ENCODE measurements around the gene DENND1A. TPM values are rescaled to one million over a fixed set of nuclear protein-coding genes. Genes with fewer than 3 reads are reported as not detected.

The DENND1A gene
- total RNA-seq, 1 donor from 2014 or later = 25.2 TPM

- Mint-ChIP-seq H3K4me1 (peaks cover 14% of the 10 kb centered on the region), H3K36me3 (ENCODE audit: low read depth) (no peaks in the 10 kb centered on the region), H3K9me3 (no peaks in the 10 kb centered on the region), H3K27ac (no peak overlapping the region), H3K27me3 (peaks cover 34% of the 10 kb centered on the region), H3K4me3 (no peak overlapping the region)
- intact Hi-C loops (cut with micrococcal nuclease) = loop anchor here (10.0 kb wide), 1 partner anchor 416 kb away; no protein-coding TSS in a partner anchor
- no peak for ATAC-seq (ENCODE audit: low read depth)
- POLR2A ChIA-PET = no interaction called here
- CTCF ChIA-PET = interaction anchor here (0.7 to 1.9 kb wide), 3 partner anchors 74 to 340 kb away, joined by 3 to 7 read pairs (median 3); no protein-coding TSS in a partner anchor
- DNase-seq = no peak
- no peak for TF ChIP-seq CTCF (IDR thresholded peaks at IDR 0.05)
Measured at GRCh38 chr9:123960965-123961364, 31.0 kb upstream of the DENND1A start.

GRCh38 chr9:123960366-123960765, 30.4 kb upstream of the DENND1A start:
- Mint-ChIP-seq H3K4me3 (no peak overlapping the region), H3K27me3 (peaks cover 31% of the 10 kb centered on the region), H3K27ac (no peak overlapping the region), H3K9me3 (no peaks in the 10 kb centered on the region), H3K4me1 (peaks cover 11% of the 10 kb centered on the region), H3K36me3 (ENCODE audit: low read depth) (no peaks in the 10 kb centered on the region)
- DNase-seq (no peak), ATAC-seq (ENCODE audit: low read depth) (no peak)
- CTCF ChIA-PET = interaction anchor here (1.9 kb wide), 1 partner anchor 81 kb away, joined by 7 read pairs; no protein-coding TSS in a partner anchor
- POLR2A ChIA-PET = no interaction called here
- intact Hi-C loops (cut with micrococcal nuclease) = loop anchor here (10.0 kb wide), 1 partner anchor 416 kb away; no protein-coding TSS in a partner anchor
- no peak for TF ChIP-seq CTCF (IDR thresholded peaks at IDR 0.05)

- POLR2A ChIA-PET = no interaction called here
- Mint-ChIP-seq H3K4me3 (no peak overlapping the region), H3K27me3 (peaks cover 28% of the 10 kb centered on the region), H3K36me3 (ENCODE audit: low read depth) (no peaks in the 10 kb centered on the region), H3K27ac (no peak overlapping the region), H3K9me3 (no peaks in the 10 kb centered on the region), H3K4me1 (peaks cover 6% of the 10 kb centered on the region)
- DNase-seq (no peak), ATAC-seq (ENCODE audit: low read depth) (no peak)
- TF ChIP-seq CTCF (IDR thresholded peaks at IDR 0.05) = no peak
- CTCF ChIA-PET = no interaction called here
- intact Hi-C loops (cut with micrococcal nuclease) = loop anchor here (10.0 kb wide), 1 partner anchor 415 kb away; no protein-coding TSS in a partner anchor
Measured at GRCh38 chr9:123959787-123960186, 29.9 kb upstream of the DENND1A start.

DNA sequence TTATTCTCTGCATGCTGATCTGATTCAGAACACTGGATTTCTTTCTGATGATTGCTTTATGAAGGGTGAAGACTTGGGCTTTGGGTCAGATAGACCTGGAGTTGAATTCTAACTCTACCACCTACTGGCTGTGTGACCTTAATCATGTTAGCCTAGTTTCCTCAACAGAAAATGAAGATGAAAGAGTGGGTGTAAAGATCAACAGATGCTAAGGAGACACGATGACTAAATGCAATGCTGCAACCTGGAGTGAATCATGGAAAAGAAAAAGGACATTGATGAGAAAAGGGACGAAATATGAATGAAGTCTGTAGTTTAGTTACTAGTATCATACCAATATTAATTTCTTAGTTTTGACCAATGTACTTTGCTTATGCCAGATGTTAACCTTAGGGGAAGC, 27.8 kb upstream of the DENND1A start:
- no peak for TF ChIP-seq CTCF (IDR thresholded peaks at IDR 0.05)
- H3K36me3 Mint-ChIP-seq (ENCODE audit: low read depth) = no peaks in the 10 kb centered on the region
- H3K27me3 Mint-ChIP-seq = peaks cover 26% of the 10 kb centered on the region
- ATAC-seq (ENCODE audit: low read depth) (no peak), DNase-seq (no peak)
- H3K4me1 Mint-ChIP-seq = no peaks in the 10 kb centered on the region
- H3K9me3 Mint-ChIP-seq = no peaks in the 10 kb centered on the region
- no peak overlapping the region for H3K4me3 Mint-ChIP-seq
- POLR2A ChIA-PET = no interaction called here
- intact Hi-C loops (cut with micrococcal nuclease) = no loop called here
- H3K27ac Mint-ChIP-seq = no peak overlapping the region
- CTCF ChIA-PET = interaction anchor here (1.0 kb wide), 1 partner anchor 84 kb away, joined by 3 read pairs; no protein-coding TSS in a partner anchor

GRCh38 chr9:123957168-123957721, 27.3 kb upstream of the DENND1A start:
- Mint-ChIP-seq H3K4me3 (no peak overlapping the region), H3K4me1 (no peaks in the 10 kb centered on the region), H3K36me3 (ENCODE audit: low read depth) (no peaks in the 10 kb centered on the region), H3K9me3 (no peaks in the 10 kb centered on the region), H3K27me3 (peaks cover 28% of the 10 kb centered on the region), H3K27ac (no peak overlapping the region)
- TF ChIP-seq CTCF (IDR thresholded peaks at IDR 0.05) = no peak
- intact Hi-C loops (cut with micrococcal nuclease) = no loop called here
- POLR2A ChIA-PET = no interaction called here
- ATAC-seq (ENCODE audit: low read depth) (no peak), DNase-seq (no peak)
- CTCF ChIA-PET = no interaction called here

Data from activated B cell treated with CpG ODN at 0.5 μM for 24 hours (primary cell).